HepG2 (cell line): ENCODE data around the gene GNAS. TPM values are rescaled to one million over a fixed set of nuclear protein-coding genes. Genes with fewer than 3 reads are reported as not detected.

Source experiments
- ATAC-seq: fragments of 200-7000 bp; cut with Tn5 transposase; 3 replicates; pipeline ENCODE4 v1.9.1; 2020; ENCODE audit warnings: mild to moderate bottlenecking, moderate library complexity
- BruUV-seq: library from RNA; stranded (reverse); fragments of 400-500 nt; replicated peaks from 2 replicates; lab custom pipeline; 2021; lab: Mats Ljungman, UMichigan
- CTCF ChIA-PET: fragments of 300-600 bp; formaldehyde crosslinking; extraction: SDS; loops from one replicate; lab custom pipeline; 2021; ENCODE audit warnings: low total read pairs, inconsistent platforms, low intra/inter-chr PET ratio; lab: Yijun Ruan, JAX
- POLR2A ChIA-PET: fragments of 350-600 bp; sonication (Branson Sonifier 250); formaldehyde crosslinking; loops from one replicate; lab custom pipeline; 2020; ENCODE audit warnings: antibody characterized with exemption, inconsistent platforms; lab: Yijun Ruan, JAX
- DNase-seq: peaks from one replicate; pipeline ENCODE4 v3.0.0-alpha.2; 2015; ENCODE audit warnings: low spot score
- FAIRE-seq: peaks from 3 replicates; lab custom pipeline; 2011; peaks lifted over from hg19 to GRCh38; lab: Jason Lieb, UNC
- H2AFZ ChIP-seq: one replicate; pipeline ENCODE4 v1.6.1; 2011; ENCODE audit warnings: low read length, inconsistent platforms
- H3K27ac ChIP-seq: fragments of 300-600 bp; 3 replicates; pipeline ENCODE4 v1.8.0; 2011; ENCODE audit warnings: mixed run types, mild to moderate bottlenecking, mixed read lengths, low read length, inconsistent platforms; ENCODE audit not compliant: insufficient read depth; ENCODE audit errors: extremely low read length
- H3K27me3 ChIP-seq, 2 experiments: fragments of 200-600 bp in 1 of 2; 2 replicates in 1 of 2; 3 replicates in 1 of 2; pipeline versions ENCODE4 v1.6.0 to v1.8.0; 2011; ENCODE audit warnings: low read length in 2 of 2, mild to moderate bottlenecking in 2 of 2, moderate library complexity in 2 of 2, inconsistent platforms in 1 of 2; ENCODE audit not compliant: insufficient read depth in 2 of 2, control insufficient read depth in 1 of 2
- H3K36me3 ChIP-seq, 2 experiments: fragments of 200-600 bp in 1 of 2; replicated peaks in 1 of 2; 2 replicates in 1 of 2; 3 replicates in 1 of 2; pipeline versions ENCODE4 v1.5.1 to v1.8.0; 2011; ENCODE audit warnings: low read length in 2 of 2, inconsistent platforms in 1 of 2; ENCODE audit not compliant: insufficient read depth in 2 of 2, control insufficient read depth in 1 of 2
- H3K4me1 ChIP-seq: 2 replicates; pipeline ENCODE4 v1.5.1; 2012; ENCODE audit warnings: low read length, inconsistent platforms; ENCODE audit not compliant: insufficient read depth
- H3K4me2 ChIP-seq: 2 replicates; pipeline ENCODE4 v1.6.0; 2011; ENCODE audit warnings: low read depth, low read length, inconsistent platforms
- H3K4me3 ChIP-seq, 3 experiments: fragments of 200-600 bp in 1 of 3; sonication (generic), shearing (Covaris generic) in 1 of 3; replicated peaks in 1 of 3; 2 replicates each; pipeline ENCODE4 v1.5.1; 2011 to 2016; ENCODE audit warnings: low read length in 3 of 3, inconsistent platforms in 2 of 3, low read depth in 2 of 3, mild to moderate bottlenecking in 2 of 3, control low read depth in 1 of 3, mixed read lengths in 1 of 3; ENCODE audit not compliant: insufficient read depth in 1 of 3
- H3K79me2 ChIP-seq: one replicate; pipeline ENCODE4 v1.6.1; 2011; ENCODE audit warnings: low read length, inconsistent platforms; ENCODE audit not compliant: insufficient read depth
- H3K9ac ChIP-seq: 2 replicates; pipeline ENCODE4 v1.6.0; 2011; ENCODE audit warnings: mild to moderate bottlenecking, low read depth, low read length, inconsistent platforms; ENCODE audit not compliant: insufficient read depth
- H3K9me3 ChIP-seq: 2 replicates; pipeline ENCODE4 v1.5.1; 2012; ENCODE audit warnings: mild to moderate bottlenecking, low read length
- H4K20me1 ChIP-seq: 2 replicates; pipeline ENCODE4 v1.6.0; 2011; ENCODE audit warnings: inconsistent platforms, mild to moderate bottlenecking, low read length, moderate library complexity; ENCODE audit not compliant: insufficient read depth
- ATF3 ChIP-seq: sonication (generic); formaldehyde crosslinking; IDR thresholded peaks from 2 replicates; pipeline ENCODE4 v1.4.0; 2020; ENCODE audit warnings: missing genetic modification reagents
- FOXC1 ChIP-seq: sonication (generic); formaldehyde crosslinking; IDR thresholded peaks from 2 replicates; pipeline ENCODE4 v1.8.0; 2022; ENCODE audit warnings: mild to moderate bottlenecking, missing genetic modification reagents, borderline replicate concordance
- POLR2A ChIP-seq, 2 experiments: IDR thresholded peaks; 2 replicates each; pipeline ENCODE4 v1.6.1; 2011; ENCODE audit warnings: low read depth in 2 of 2, low read length in 2 of 2, mild to moderate bottlenecking in 1 of 2, moderate library complexity in 1 of 2; ENCODE audit not compliant: insufficient read depth in 1 of 2
- SRY ChIP-seq: sonication (generic); formaldehyde crosslinking; IDR thresholded peaks from 2 replicates; pipeline ENCODE4 v1.8.0; 2022; ENCODE audit warnings: mild to moderate bottlenecking, missing genetic modification reagents
- SSRP1 ChIP-seq: IDR thresholded peaks from 2 replicates; pipeline ENCODE4 v1.6.1; 2016; ENCODE audit warnings: control low read depth
- ZNF512 ChIP-seq: sonication (generic); formaldehyde crosslinking; IDR thresholded peaks from 2 replicates; pipeline ENCODE4 v1.4.0; 2020; ENCODE audit warnings: mild to moderate bottlenecking, missing genetic modification reagents
- ZNF678 ChIP-seq: sonication (generic); formaldehyde crosslinking; IDR thresholded peaks from 2 replicates; pipeline ENCODE4 v1.4.0; 2020; ENCODE audit warnings: mild to moderate bottlenecking, missing genetic modification reagents
- ZNF704 ChIP-seq: sonication (generic); formaldehyde crosslinking; IDR thresholded peaks from 2 replicates; pipeline ENCODE4 v1.8.1; 2023; ENCODE audit warnings: mild to moderate bottlenecking, inconsistent platforms, moderate library complexity, missing genetic modification reagents, borderline replicate concordance
- WGBS: methylation state at CpG from one replicate; pipeline ENCODE4 v1.1.6; 2017; ENCODE audit warnings: low lambda C conversion rate; 5-methylcytosine and 5-hydroxymethylcytosine counted together
- in situ Hi-C: cut with HindIII; loops from 2 replicates; pipeline ENCODE4 v1.10.0; 2017; ENCODE audit warnings: low pct_unique_long_range_greater_than_20kb; ENCODE audit not compliant: extremely low pct_ligation_motif_present
- intact Hi-C: fragments of 100-400 bp; cut with micrococcal nuclease; formaldehyde crosslinking; loops from one replicate; pipeline ENCODE4 v1.10.0; 2022; ENCODE audit not compliant: unreplicated experiment
- polyA plus RNA-seq, 8 experiments: library from polyadenylated mRNA; depleted of rRNA in 3 of 8; stranded (reverse) in 7 of 8; unstranded in 1 of 8; fragments of >200 nt; fragmentation: Illumina TruSeq in 4 of 8; extraction: Trizol in 4 of 8; gene quantifications; 2 replicates each; pipeline versions ENCODE4 v1.2.1 to v1.2.3, GENCODE V29; 2011 to 2016; ENCODE audit warnings: low read depth in 4 of 8, missing spikeins in 1 of 8, mixed read lengths in 1 of 8; ENCODE audit not compliant: insufficient read depth in 1 of 8
- total RNA-seq, 5 experiments: library from RNA; depleted of rRNA; stranded (reverse); fragments of >200 nt; fragmentation: Illumina TruSeq; extraction: Trizol; gene quantifications; 2 replicates each; pipeline ENCODE4 v1.2.3, GENCODE V29; 2016; ENCODE audit warnings: low read depth in 1 of 5
- TF ChIP-seq, protein P1 (sequence below): sonication (generic); formaldehyde crosslinking; IDR thresholded peaks from 2 replicates; pipeline ENCODE4 v1.5.0; 2020; ENCODE audit warnings: mild to moderate bottlenecking, missing genetic modification reagents
- TF ChIP-seq, protein P2 (sequence below): sonication (generic); formaldehyde crosslinking; IDR thresholded peaks from 2 replicates; pipeline ENCODE4 v1.8.0; 2022; ENCODE audit warnings: mild to moderate bottlenecking, missing genetic modification reagents; ENCODE audit not compliant: insufficient replicate concordance

Gene GNAS
- total and polyA plus RNA-seq, 2 of the 13 experiments (the other 11 are each of a cell fraction or from before 2014, with no cell fraction given): 407 to 1,008 TPM

DNA sequence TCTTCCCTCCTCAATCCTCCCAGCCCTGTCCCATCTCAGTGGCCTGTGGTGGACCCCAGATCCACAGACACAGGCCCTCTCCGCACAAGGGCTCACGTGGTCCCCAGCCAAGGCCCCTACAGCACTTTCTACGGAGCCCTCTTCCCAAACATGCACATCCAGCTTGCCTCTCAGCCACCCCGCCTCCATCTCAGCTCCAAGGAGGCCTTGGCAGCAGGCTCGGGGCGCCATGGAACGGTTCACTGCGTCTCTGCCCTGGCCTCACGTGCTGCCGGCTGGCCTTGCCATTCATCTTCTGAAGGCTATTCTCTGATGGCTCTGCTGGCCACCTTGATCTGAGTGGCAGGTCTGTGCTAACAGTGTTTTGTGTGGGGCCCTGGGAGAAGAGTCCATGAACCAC, 34.8 kb upstream of the GNAS start:
- ChIA-PET POLR2A (no interaction called here), CTCF (no interaction called here)
- intact Hi-C loops (no loop called here), in situ Hi-C loops (no loop called here)
- DNase-seq (no peak), FAIRE-seq (no peak), ATAC-seq (no peak)
- no peaks in the 10 kb centered on the region for H4K20me1 ChIP-seq
- BruUV-seq: no TSS peak
- H3K27me3 ChIP-seq: peaks cover 20 to 76% of the 10 kb centered on the region in 2 experiments
- no peaks in the 10 kb centered on the region for H3K4me1 ChIP-seq
- H3K4me2 ChIP-seq: no peak overlapping the region
- no peak overlapping the region for H2AFZ ChIP-seq
- no peaks in the 10 kb centered on the region for H3K9me3 ChIP-seq
- no peaks in the 10 kb centered on the region for H3K79me2 ChIP-seq
- no peak overlapping the region for H3K9ac ChIP-seq
- no peak for TF ChIP-seq ZNF512 (CRISPR knock-in tag)
- no peak overlapping the region for H3K27ac ChIP-seq
- no peaks in the 10 kb centered on the region for H3K36me3 ChIP-seq
- H3K4me3 ChIP-seq: no peak overlapping the region
- WGBS: 40% methylated on average over 10 of the region's 10 CpGs

- no peaks in the 10 kb centered on the region for H3K9me3 ChIP-seq
- no peak overlapping the region for H2AFZ ChIP-seq
- intact Hi-C loops: no loop called here
- H3K79me2 ChIP-seq: no peaks in the 10 kb centered on the region
- H3K4me1 ChIP-seq: no peaks in the 10 kb centered on the region
- no peak overlapping the region for H3K4me3 ChIP-seq
- no peak overlapping the region for H3K27ac ChIP-seq
- DNase-seq: no peak
- FAIRE-seq: no peak
- BruUV-seq: no TSS peak
- no peak for ATAC-seq
- peaks cover 20 to 75% of the 10 kb centered on the region in 2 experiments for H3K27me3 ChIP-seq
- H3K9ac ChIP-seq: no peak overlapping the region
- H4K20me1 ChIP-seq: no peaks in the 10 kb centered on the region
- ChIA-PET CTCF (no interaction called here), POLR2A (no interaction called here)
- in situ Hi-C loops: no loop called here
- WGBS: 21% methylated on average over 8 of the region's 8 CpGs
- H3K4me2 ChIP-seq: no peak overlapping the region
- no peaks in the 10 kb centered on the region for H3K36me3 ChIP-seq
- TF ChIP-seq, protein P1, sequence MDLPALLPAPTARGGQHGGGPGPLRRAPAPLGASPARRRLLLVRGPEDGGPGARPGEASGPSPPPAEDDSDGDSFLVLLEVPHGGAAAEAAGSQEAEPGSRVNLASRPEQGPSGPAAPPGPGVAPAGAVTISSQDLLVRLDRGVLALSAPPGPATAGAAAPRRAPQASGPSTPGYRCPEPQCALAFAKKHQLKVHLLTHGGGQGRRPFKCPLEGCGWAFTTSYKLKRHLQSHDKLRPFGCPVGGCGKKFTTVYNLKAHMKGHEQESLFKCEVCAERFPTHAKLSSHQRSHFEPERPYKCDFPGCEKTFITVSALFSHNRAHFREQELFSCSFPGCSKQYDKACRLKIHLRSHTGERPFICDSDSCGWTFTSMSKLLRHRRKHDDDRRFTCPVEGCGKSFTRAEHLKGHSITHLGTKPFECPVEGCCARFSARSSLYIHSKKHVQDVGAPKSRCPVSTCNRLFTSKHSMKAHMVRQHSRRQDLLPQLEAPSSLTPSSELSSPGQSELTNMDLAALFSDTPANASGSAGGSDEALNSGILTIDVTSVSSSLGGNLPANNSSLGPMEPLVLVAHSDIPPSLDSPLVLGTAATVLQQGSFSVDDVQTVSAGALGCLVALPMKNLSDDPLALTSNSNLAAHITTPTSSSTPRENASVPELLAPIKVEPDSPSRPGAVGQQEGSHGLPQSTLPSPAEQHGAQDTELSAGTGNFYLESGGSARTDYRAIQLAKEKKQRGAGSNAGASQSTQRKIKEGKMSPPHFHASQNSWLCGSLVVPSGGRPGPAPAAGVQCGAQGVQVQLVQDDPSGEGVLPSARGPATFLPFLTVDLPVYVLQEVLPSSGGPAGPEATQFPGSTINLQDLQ (CRISPR knock-in tag): no peak
- TF ChIP-seq POLR2A (IDR thresholded peaks at IDR 0.05; ENCODE audit: insufficient read depth in 1 of 2, low read depth in 2 of 2, low read length in 2 of 2): no peak
- TF ChIP-seq ZNF704: no peak
- TF ChIP-seq FOXC1 (CRISPR knock-in tag): no peak
- TF ChIP-seq, protein P2, sequence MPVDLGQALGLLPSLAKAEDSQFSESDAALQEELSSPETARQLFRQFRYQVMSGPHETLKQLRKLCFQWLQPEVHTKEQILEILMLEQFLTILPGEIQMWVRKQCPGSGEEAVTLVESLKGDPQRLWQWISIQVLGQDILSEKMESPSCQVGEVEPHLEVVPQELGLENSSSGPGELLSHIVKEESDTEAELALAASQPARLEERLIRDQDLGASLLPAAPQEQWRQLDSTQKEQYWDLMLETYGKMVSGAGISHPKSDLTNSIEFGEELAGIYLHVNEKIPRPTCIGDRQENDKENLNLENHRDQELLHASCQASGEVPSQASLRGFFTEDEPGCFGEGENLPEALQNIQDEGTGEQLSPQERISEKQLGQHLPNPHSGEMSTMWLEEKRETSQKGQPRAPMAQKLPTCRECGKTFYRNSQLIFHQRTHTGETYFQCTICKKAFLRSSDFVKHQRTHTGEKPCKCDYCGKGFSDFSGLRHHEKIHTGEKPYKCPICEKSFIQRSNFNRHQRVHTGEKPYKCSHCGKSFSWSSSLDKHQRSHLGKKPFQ (CRISPR knock-in tag): no peak
- no peak for TF ChIP-seq ATF3
- TF ChIP-seq SSRP1: no peak
- no peak for TF ChIP-seq SRY
- TF ChIP-seq ZNF678: no peak
Measured at GRCh38 chr20:58818586-58819285, 33.8 kb upstream of the GNAS start.
